AG09309 (cell line): ENCODE results near the gene CDKAL1.
A peak's percentile ranks its signal among the peaks of the same experiment; 100 is the strongest.
"Not testable (repeated sequence)": the region's sequence is repeated elsewhere in the genome, so short reads cannot be mapped to it uniquely, and the experiment has no call there.

ENCODE experiments used
- DNase-seq: peaks from one replicate; pipeline ENCODE4 v3.0.0-alpha.2; 2010; ENCODE audit warnings: low read depth
- H3K4me3 ChIP-seq: 2 replicates; pipeline ENCODE4 v1.5.1; 2011; ENCODE audit warnings: mild to moderate bottlenecking, low read depth, low read length, moderate library complexity; ENCODE audit not compliant: control insufficient read depth
- TF ChIP-seq, protein P1 (sequence below): IDR thresholded peaks from 2 replicates; pipeline ENCODE4 v1.5.1; 2011; ENCODE audit warnings: mild to moderate bottlenecking, low read depth, low read length, inconsistent platforms; ENCODE audit not compliant: insufficient read depth, control insufficient read depth; ENCODE audit errors: missing control alignments

Gene CDKAL1

DNA sequence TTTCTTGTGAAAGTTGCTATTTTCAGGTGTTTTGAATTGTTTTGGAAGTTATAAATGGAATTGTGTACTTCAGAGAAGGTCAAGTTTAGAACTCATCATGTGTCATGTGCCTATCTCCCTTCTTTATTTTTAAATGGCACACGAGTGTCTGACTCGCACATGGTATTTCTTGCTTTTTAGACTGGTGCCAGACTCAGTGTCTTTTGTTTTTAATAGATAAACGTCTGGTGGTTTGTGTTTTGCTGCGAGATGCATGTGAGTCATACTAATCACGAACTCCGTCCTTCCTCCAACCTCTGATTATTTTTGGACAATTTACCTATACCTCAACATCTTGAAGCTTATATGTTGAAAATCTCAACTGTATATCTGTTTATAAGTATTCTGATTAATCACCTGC is 292.1 kb downstream of the CDKAL1 start:
- DNase-seq, result peak; percentile 21
- no peak overlapping the region for H3K4me3 ChIP-seq
- TF ChIP-seq, protein P1, sequence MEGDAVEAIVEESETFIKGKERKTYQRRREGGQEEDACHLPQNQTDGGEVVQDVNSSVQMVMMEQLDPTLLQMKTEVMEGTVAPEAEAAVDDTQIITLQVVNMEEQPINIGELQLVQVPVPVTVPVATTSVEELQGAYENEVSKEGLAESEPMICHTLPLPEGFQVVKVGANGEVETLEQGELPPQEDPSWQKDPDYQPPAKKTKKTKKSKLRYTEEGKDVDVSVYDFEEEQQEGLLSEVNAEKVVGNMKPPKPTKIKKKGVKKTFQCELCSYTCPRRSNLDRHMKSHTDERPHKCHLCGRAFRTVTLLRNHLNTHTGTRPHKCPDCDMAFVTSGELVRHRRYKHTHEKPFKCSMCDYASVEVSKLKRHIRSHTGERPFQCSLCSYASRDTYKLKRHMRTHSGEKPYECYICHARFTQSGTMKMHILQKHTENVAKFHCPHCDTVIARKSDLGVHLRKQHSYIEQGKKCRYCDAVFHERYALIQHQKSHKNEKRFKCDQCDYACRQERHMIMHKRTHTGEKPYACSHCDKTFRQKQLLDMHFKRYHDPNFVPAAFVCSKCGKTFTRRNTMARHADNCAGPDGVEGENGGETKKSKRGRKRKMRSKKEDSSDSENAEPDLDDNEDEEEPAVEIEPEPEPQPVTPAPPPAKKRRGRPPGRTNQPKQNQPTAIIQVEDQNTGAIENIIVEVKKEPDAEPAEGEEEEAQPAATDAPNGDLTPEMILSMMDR, result no peak

DNA sequence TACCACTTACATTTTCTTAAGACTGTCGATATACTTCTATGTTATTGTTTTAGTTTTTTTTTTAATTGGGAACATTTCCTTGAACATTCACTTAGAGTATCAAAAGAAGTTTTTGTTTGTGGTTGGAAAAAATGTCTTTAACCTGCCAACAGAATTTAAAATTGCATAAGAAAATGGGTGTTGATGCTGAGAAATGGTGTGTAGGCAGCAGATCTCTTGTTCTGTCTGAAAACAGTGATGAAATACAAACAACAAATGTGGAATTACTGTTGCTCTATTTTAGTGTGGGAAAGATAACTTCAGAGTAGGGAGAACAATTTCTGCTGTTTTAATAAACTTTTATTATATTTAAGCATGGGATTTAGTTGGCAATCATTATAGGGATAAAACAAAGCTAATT is 293.5 kb downstream of the CDKAL1 start:
- TF ChIP-seq, protein P1, result no peak
- DNase-seq, result peak; percentile 84
- no peak overlapping the region for H3K4me3 ChIP-seq

DNA sequence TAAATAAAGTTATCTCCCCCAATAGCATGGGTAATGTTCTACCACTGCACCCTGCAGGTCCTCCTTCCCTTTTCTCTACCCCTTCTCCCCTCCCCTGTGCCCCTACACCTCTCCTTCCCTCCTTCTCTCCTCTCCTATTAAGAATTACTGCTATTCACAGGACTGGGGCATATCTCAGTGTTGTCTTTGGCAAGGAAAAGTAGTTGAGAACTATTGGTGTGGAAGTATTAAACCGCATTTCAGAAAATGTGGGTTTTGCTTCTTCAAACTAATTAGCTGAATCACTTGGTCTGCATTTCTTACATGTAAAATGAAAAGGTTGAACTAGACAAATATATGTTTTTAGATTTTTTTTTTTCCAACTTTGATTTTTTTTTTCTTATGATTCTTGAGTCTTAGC is 296.3 kb downstream of the CDKAL1 start:
- no peak overlapping the region for H3K4me3 ChIP-seq
- DNase-seq, result no peak
- TF ChIP-seq, protein P1, result no peak

DNA sequence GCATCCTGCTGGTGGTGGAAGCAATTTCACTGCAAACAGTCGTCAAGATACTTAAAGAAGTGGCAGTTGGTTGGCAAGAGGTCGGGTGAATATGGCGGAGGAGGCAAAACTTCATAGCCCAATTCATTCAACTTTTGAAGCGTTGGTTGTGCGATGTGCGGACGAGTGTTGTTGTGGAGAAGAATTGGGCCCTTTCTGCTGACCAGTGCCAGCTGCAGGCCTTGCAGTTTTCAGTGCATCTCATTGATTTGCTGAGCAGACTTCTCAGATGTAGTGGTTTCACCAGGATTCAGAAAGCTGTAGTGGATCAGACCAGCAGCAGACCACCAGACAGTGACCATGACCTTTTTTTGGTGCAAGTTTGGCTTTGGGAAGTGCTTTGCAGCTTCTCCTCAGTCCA is 297.0 kb downstream of the CDKAL1 start:
- DNase-seq, H3K4me3 ChIP-seq: not testable (repeated sequence)

DNA sequence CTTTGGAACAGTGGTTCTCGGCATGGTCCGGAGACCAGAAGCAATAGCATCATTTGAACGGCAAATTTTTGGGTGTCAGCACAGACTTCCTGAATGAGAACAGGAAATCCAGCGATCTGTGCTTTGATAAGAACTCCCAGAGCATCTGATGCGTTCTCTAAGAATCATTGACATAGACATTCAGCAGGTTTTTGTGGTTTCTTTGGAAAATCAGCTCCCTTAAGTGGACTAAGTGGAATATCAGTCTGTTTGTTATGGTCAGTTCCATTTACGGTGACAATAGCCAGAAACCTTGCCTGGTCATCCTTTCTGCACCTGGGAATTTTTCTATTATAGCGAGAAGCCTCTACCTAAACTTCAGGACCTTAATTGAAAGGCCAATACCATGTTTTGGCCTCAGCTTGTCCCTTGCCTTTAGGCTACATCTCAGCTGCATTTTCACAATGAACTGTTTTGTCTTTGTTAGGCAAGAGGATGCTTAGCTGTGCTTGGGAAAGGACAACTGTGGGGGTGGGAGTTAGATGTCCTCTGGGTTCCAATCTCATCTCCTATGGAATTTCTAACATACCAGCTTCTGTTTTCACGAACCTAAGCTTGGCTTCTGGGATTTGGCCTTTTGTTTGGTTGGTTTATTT is 299.7 kb downstream of the CDKAL1 start:
- TF ChIP-seq, protein P1, result no peak
- H3K4me3 ChIP-seq, result no peak overlapping the region
- DNase-seq, result no peak

DNA sequence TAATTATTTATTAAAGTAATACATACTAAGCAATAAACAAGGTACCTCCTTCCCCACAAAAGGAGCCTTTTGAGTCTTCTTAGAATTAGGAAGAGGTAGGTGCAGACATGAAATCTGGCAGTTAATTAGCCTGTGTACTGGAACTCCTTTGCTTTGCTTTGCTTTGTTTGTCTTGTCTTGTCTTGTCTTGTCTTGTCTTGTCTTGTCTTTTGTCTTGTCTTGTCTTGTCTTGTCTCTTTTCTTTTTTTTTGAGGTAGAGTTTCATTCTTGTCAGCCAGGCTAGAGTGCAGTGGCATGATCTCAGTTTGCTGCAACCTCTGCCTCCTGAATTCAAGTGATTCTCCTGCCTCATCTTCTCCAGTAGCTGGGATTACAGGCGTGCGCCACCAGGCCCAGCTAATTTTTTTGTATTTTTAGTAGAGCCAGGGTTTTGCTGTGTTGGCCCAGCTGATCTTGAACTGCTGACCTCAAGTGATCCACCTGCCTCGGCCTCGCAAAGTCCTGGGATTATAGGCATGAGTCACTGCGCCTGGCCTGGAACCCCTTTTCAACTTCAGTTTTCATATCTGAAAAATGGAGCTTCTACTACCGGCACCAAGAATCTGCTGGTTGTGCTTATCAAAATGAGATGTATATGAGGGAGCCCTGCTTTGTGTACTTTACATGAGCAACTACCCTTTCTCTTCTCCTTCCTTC is 301.2 kb downstream of the CDKAL1 start:
- no peak for DNase-seq
- no peak overlapping the region for H3K4me3 ChIP-seq
- TF ChIP-seq, protein P1, result no peak

DNA sequence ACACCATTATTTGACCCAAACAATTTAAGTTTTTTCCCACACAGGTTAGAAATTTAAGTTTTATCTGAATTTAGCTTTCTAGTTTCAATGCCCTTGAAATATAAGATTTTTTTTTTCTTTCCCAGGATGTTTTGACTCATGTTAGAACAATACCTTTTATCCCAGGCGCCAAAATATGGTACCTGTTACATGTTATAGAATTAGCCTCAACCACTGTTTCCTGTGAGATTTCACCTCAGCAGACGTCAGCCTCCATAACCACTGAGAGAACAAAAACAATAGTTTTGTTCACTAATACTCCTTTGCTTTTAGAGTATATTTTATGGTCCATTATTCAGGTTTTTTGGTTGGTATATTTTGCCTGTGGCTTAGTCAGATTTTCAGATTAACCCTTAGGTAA is 302.9 kb downstream of the CDKAL1 start:
- no peak for DNase-seq
- TF ChIP-seq, protein P1, result no peak
- H3K4me3 ChIP-seq, result no peak overlapping the region
